ENCODE measurements around the gene ABHD14A. TPM values are rescaled to one million over a fixed set of nuclear protein-coding genes. Genes with fewer than 3 reads are reported as not detected.

ABHD14A gene
- polyA plus RNA-seq (2012; rRNA removed) = 22.1 and 31.5 TPM in 2 replicates
- 18.6 and 24.8 TPM in 2 replicates for polyA plus RNA-seq (2012; cell fraction: cytosol; rRNA removed)
- polyA plus RNA-seq (2012; cell fraction: nucleus; rRNA removed) = 13.5 and 18.1 TPM in 2 replicates

- H3K9ac ChIP-seq = peak within 1 kb of the TSS; percentile 85
- H3K27me3 ChIP-seq (ENCODE audit: insufficient read depth) = no peaks in the 10 kb centered on the region
- H3K9me2 ChIP-seq = no peaks in the 10 kb centered on the region
- H2AFZ ChIP-seq (ENCODE audit: low read depth) = peak within 1 kb of the TSS; percentile 95
- ChIA-PET CTCF (interaction anchor here (0.7 to 5.1 kb wide), 15 partner anchors 8 to 245 kb away, joined by 3 to 84 read pairs (median 12); partner anchors contain the start of genes ACY1, GPR62, PARP3 and RRP9), POLR2A (interaction anchor here (0.6 to 3.0 kb wide), 4 partner anchors 8 to 20 kb away, joined by 3 to 20 read pairs (median 4); partner anchors contain the start of genes ACY1 and RPL29)
- H3K27ac ChIP-seq (ENCODE audit: low read depth in 2 of 2, low read length in 1 of 2) = peak within 1 kb of the TSS; percentile 63 to 90; a peak in 3 of 4 replicates
- peaks cover 14% of the 10 kb centered on the region for H3K79me2 ChIP-seq (ENCODE audit: insufficient read depth)
- peaks cover 18% of the 10 kb centered on the region for H3F3A ChIP-seq (replicated peaks; ENCODE audit: insufficient read depth)
- H3K4me1 ChIP-seq (ENCODE audit: control insufficient read depth in 1 of 2, insufficient read depth in 2 of 2, low read depth in 1 of 2, low read length in 1 of 2) = peaks cover 7 to 31% of the 10 kb centered on the region in 2 experiments
- no peaks in the 10 kb centered on the region for H4K20me1 ChIP-seq (ENCODE audit: insufficient read depth)
- H3K4me2 ChIP-seq = peak within 1 kb of the TSS; percentile 100
- no peaks in the 10 kb centered on the region for H3K9me3 ChIP-seq
- TF ChIP-seq PBX3 (IDR thresholded peaks at IDR 0.05) = 0 out of 2 replicates have a peak, but pooled peaks have one; percentile 9
- TF ChIP-seq TAF1 (IDR thresholded peaks at IDR 0.05; ENCODE audit: borderline replicate concordance, low read depth, low read length) = no peak; the same call in 1 of the 2 replicates
- TF ChIP-seq FOXM1 (IDR thresholded peaks at IDR 0.05; ENCODE audit: low read depth) = no peak
- no peak for TF ChIP-seq JUND (IDR thresholded peaks at IDR 0.05)
- TF ChIP-seq YY1 (IDR thresholded peaks at IDR 0.05; ENCODE audit: low read depth) = peak; percentile 82
- TF ChIP-seq REST (IDR thresholded peaks at IDR 0.05; ENCODE audit: low read depth, low read length) = 0 out of 2 replicates have a peak, but pooled peaks have one; percentile 17
- no peak for TF ChIP-seq MEF2A (IDR thresholded peaks at IDR 0.05; ENCODE audit: borderline replicate concordance, low read depth)
- peak; percentile 66 for TF ChIP-seq NRF1 (IDR thresholded peaks at IDR 0.05; ENCODE audit: low read depth, low read length)
- TF ChIP-seq RXRA (IDR thresholded peaks at IDR 0.05; ENCODE audit: borderline replicate concordance, low read depth) = no peak
- TF ChIP-seq CHD2 (IDR thresholded peaks at IDR 0.05; ENCODE audit: low read length, partially characterized antibody) = peak; percentile 16
- 0 out of 2 replicates have a peak, but pooled peaks have one; percentile 20 for TF ChIP-seq SIN3A (IDR thresholded peaks at IDR 0.05; ENCODE audit: borderline replicate concordance, low read depth, low read length)
- peak; percentile 66 for TF ChIP-seq POLR2AphosphoS5 (IDR thresholded peaks at IDR 0.05; ENCODE audit: low read depth, low read length)
- WGBS (ENCODE audit: low lambda C conversion rate) = 2% methylated on average over 51 of the region's 63 CpGs
- DNase-seq = peak; percentile 92
- H3K4me3 ChIP-seq (ENCODE audit: low read depth in 2 of 2, low read length in 1 of 2) = peak within 1 kb of the TSS; percentile 53 to 85
- H3K36me3 ChIP-seq (replicated peaks in 1 of 2; ENCODE audit: control insufficient read depth in 1 of 2, insufficient read depth in 2 of 2, low read length in 1 of 2) = peaks cover 0 to 2% of the 10 kb centered on the region in 2 experiments
These were observed at the start of gene ABHD14A for GRCh38 chr3:51974963-51975851. Gene ABHD14A, plus strand, starts transcription at chr3:51975064. Its CDS starts 72 bp downstream, at chr3:51975136.

Measured in SK-N-SH (cell line).